H9 (cell line): ENCODE results near the gene LMX1B. TPM values are rescaled to one million over a fixed set of nuclear protein-coding genes. Genes with fewer than 3 reads are reported as not detected.

Experiments
- DNase-seq: peaks from one replicate; pipeline ENCODE4 v3.0.0-alpha.2; 2017
- H2AFZ ChIP-seq: one replicate; pipeline ENCODE4 v1.6.1; 2013; ENCODE audit warnings: mild to moderate bottlenecking, low read length, control low read depth, moderate library complexity
- H2AK5ac ChIP-seq: 2 replicates; pipeline ENCODE4 v1.6.1; 2013; ENCODE audit warnings: low read length, control low read depth, mixed read lengths; ENCODE audit not compliant: insufficient read length
- H2BK120ac ChIP-seq: one replicate; pipeline ENCODE4 v1.6.1; 2013; ENCODE audit warnings: low read depth, mild to moderate bottlenecking, low read length, control low read depth, inconsistent platforms; ENCODE audit not compliant: poor library complexity, severe bottlenecking
- H2BK12ac ChIP-seq: 2 replicates; pipeline ENCODE4 v1.6.1; 2013; ENCODE audit warnings: low read length, control low read depth, mixed read lengths, low read depth; ENCODE audit not compliant: insufficient read length
- H2BK15ac ChIP-seq: 2 replicates; pipeline ENCODE4 v1.6.1; 2013; ENCODE audit warnings: low read depth, low read length, control low read depth
- H2BK20ac ChIP-seq: one replicate; pipeline ENCODE4 v1.6.1; 2013; ENCODE audit warnings: low read depth, mild to moderate bottlenecking, low read length, control low read depth, inconsistent platforms; ENCODE audit not compliant: poor library complexity, severe bottlenecking
- H2BK5ac ChIP-seq: 2 replicates; pipeline ENCODE4 v1.6.1; 2013; ENCODE audit warnings: low read length, control low read depth, mixed read lengths; ENCODE audit not compliant: insufficient read length
- H3K14ac ChIP-seq: 2 replicates; pipeline ENCODE4 v1.6.1; 2013; ENCODE audit warnings: low read length, control low read depth; ENCODE audit not compliant: insufficient read depth
- H3K18ac ChIP-seq: 2 replicates; pipeline ENCODE4 v1.6.1; 2013; ENCODE audit warnings: low read depth, mild to moderate bottlenecking, mixed read lengths, low read length, control low read depth; ENCODE audit not compliant: insufficient read length
- H3K23ac ChIP-seq: 2 replicates; pipeline ENCODE4 v1.6.1; 2013; ENCODE audit warnings: low read length, control low read depth, mixed read lengths, low read depth; ENCODE audit not compliant: insufficient read length
- H3K23me2 ChIP-seq: 2 replicates; pipeline ENCODE4 v1.6.1; 2013; ENCODE audit warnings: low read depth, mild to moderate bottlenecking, mixed read lengths, low read length, control low read depth; ENCODE audit not compliant: insufficient read length, poor library complexity, severe bottlenecking
- H3K27ac ChIP-seq: 2 replicates; pipeline ENCODE4 v1.5.1; 2013; ENCODE audit warnings: low read length, control low read depth, mixed read lengths, low read depth; ENCODE audit not compliant: insufficient read length
- H3K27me3 ChIP-seq: 2 replicates; pipeline ENCODE4 v1.6.1; 2013; ENCODE audit warnings: low read length, control low read depth, inconsistent platforms; ENCODE audit not compliant: insufficient read depth
- H3K4ac ChIP-seq: 2 replicates; pipeline ENCODE4 v1.6.1; 2013; ENCODE audit warnings: low read depth, mild to moderate bottlenecking, control low read depth, inconsistent platforms, low read length, moderate library complexity
- H3K4me1 ChIP-seq: 2 replicates; pipeline ENCODE4 v1.6.1; 2013; ENCODE audit warnings: low read length, control low read depth, inconsistent platforms; ENCODE audit not compliant: insufficient read depth
- H3K4me2 ChIP-seq: 2 replicates; pipeline ENCODE4 v1.6.1; 2013; ENCODE audit warnings: low read length, control low read depth, mixed read lengths; ENCODE audit not compliant: insufficient read length, insufficient read depth
- H3K56ac ChIP-seq: 2 replicates; pipeline ENCODE4 v1.6.1; 2013; ENCODE audit warnings: low read depth, mild to moderate bottlenecking, mixed read lengths, low read length, control low read depth; ENCODE audit not compliant: insufficient read length
- H3K79me1 ChIP-seq: 2 replicates; pipeline ENCODE4 v1.6.1; 2013; ENCODE audit warnings: low read depth, mild to moderate bottlenecking, moderate library complexity, low read length, control low read depth, inconsistent platforms; ENCODE audit not compliant: insufficient read depth, poor library complexity, severe bottlenecking
- H3K79me2 ChIP-seq: 2 replicates; pipeline ENCODE4 v1.6.1; 2013; ENCODE audit warnings: low read length, control low read depth, inconsistent platforms; ENCODE audit not compliant: insufficient read depth
- H3K9ac ChIP-seq: 2 replicates; pipeline ENCODE4 v1.6.1; 2013; ENCODE audit warnings: low read length, control low read depth, mixed read lengths; ENCODE audit not compliant: insufficient read length; ENCODE audit errors: extremely low read depth
- H3K9me3 ChIP-seq: one replicate; pipeline ENCODE4 v1.6.1; 2013; ENCODE audit warnings: low read depth, low read length, inconsistent platforms; ENCODE audit not compliant: control insufficient read depth
- H3T11ph ChIP-seq: one replicate; pipeline ENCODE4 v1.6.1; 2013; ENCODE audit warnings: mild to moderate bottlenecking, low read length, control low read depth, inconsistent platforms
- H4K20me1 ChIP-seq: one replicate; pipeline ENCODE4 v1.6.1; 2013; ENCODE audit not compliant: control insufficient read depth, insufficient read length, insufficient read depth
- H4K5ac ChIP-seq: 2 replicates; pipeline ENCODE4 v1.6.1; 2013; ENCODE audit warnings: low read depth, mild to moderate bottlenecking, mixed read lengths, low read length, control low read depth; ENCODE audit not compliant: insufficient read length
- H4K8ac ChIP-seq: replicated peaks from 2 replicates; pipeline ENCODE4 v1.6.1; 2013; ENCODE audit warnings: low read length, control low read depth, mixed read lengths, low read depth; ENCODE audit not compliant: insufficient read length
- H4K91ac ChIP-seq: 2 replicates; pipeline ENCODE4 v1.6.1; 2013; ENCODE audit warnings: low read depth, mild to moderate bottlenecking, moderate library complexity, mixed read lengths, low read length, control low read depth; ENCODE audit not compliant: insufficient read length
- H3K27ac Mint-ChIP-seq, 3 experiments: 2 replicates in 2 of 3; 3 replicates in 1 of 3; pipeline ENCODE4 v1.8.0; 2020 to 2021; ENCODE audit warnings: mixed read lengths in 3 of 3, mild to moderate bottlenecking in 1 of 3, moderate library complexity in 1 of 3
- H3K27me3 Mint-ChIP-seq: 2 replicates; pipeline ENCODE4 v1.8.0; 2021; ENCODE audit warnings: low read depth, mild to moderate bottlenecking, moderate library complexity, mixed read lengths
- H3K36me3 Mint-ChIP-seq, 3 experiments: 2 replicates in 2 of 3; 3 replicates in 1 of 3; pipeline ENCODE4 v1.8.0; 2020 to 2021; ENCODE audit warnings: low read depth in 3 of 3, mixed read lengths in 3 of 3; ENCODE audit not compliant: insufficient read depth in 1 of 3
- H3K4me1 Mint-ChIP-seq, 2 experiments: 2 replicates each; pipeline ENCODE4 v1.8.0; 2020; ENCODE audit warnings: mixed read lengths in 2 of 2
- H3K4me3 Mint-ChIP-seq, 2 experiments: 2 replicates in 1 of 2; 3 replicates in 1 of 2; pipeline ENCODE4 v1.8.0; 2020 to 2021; ENCODE audit warnings: mild to moderate bottlenecking in 2 of 2, mixed read lengths in 2 of 2, moderate library complexity in 1 of 2
- H3K9me3 Mint-ChIP-seq, 2 experiments: 2 replicates in 1 of 2; 3 replicates in 1 of 2; pipeline ENCODE4 v1.8.0; 2020; ENCODE audit warnings: mild to moderate bottlenecking in 2 of 2, mixed read lengths in 2 of 2, moderate library complexity in 1 of 2
- WGBS: extraction: QIAGEN DNeasy Blood & Tissue Kit; methylation state at CpG from one replicate; pipeline ENCODE4 v1.1.7; 2013; ENCODE audit warnings: missing lambda C conversion rate, low lambda C conversion rate, mixed read lengths; ENCODE audit not compliant: insufficient read length; ENCODE audit errors: extremely low coverage; 5-methylcytosine and 5-hydroxymethylcytosine counted together
- total RNA-seq: library from RNA; stranded (reverse); gene quantifications from 2 replicates; pipeline ENCODE4 v1.2.1, GENCODE V29; 2021
- TF ChIP-seq, protein P1 (sequence below): fragments of 200-600 bp; sonication (generic); conservative IDR thresholded peaks from 3 replicates; pipeline ENCODE4 v1.8.0; 2021; ENCODE audit warnings: antibody characterized with exemption, mild to moderate bottlenecking

LMX1B gene
- total RNA-seq, 1 experiment from 2014 or later, result 0.85 TPM

DNA sequence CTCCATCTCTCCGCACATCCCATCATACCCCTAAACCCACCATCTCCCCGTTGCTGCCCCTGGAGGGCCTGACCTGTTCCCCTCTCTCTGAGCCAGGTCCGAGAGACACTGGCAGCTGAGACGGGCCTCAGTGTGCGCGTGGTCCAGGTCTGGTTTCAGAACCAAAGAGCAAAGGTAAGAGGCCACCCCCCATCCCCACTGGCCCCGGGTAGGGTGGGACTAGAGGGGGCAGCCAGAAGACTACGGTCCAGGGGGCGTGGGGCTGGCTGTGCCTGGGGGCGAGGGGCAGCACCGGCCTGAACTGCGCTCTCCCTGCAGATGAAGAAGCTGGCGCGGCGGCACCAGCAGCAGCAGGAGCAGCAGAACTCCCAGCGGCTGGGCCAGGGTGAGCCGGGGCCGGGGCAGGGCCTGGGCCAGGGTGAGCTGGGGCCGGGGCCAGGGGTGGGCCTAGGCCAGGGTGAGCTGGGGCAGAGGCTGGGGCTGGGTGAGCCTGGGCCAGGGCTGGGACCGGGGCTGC lies 79.8 kb downstream of the LMX1B start:
- Histone ChIP-seq H2AK5ac (no peak overlapping the region), H3K56ac (no peak overlapping the region), H2BK5ac (no peak overlapping the region), H3K23me2 (no peaks in the 10 kb centered on the region), H4K8ac (no peak overlapping the region), H3T11ph (no peak overlapping the region), H4K5ac (no peak overlapping the region), H3K27ac (no peak overlapping the region), H3K9ac (no peak overlapping the region), H3K18ac (no peak overlapping the region), H3K27me3 (no peaks in the 10 kb centered on the region), H3K79me2 (no peaks in the 10 kb centered on the region), H3K79me1 (no peaks in the 10 kb centered on the region), H3K4me1 (no peaks in the 10 kb centered on the region), H3K23ac (no peak overlapping the region), H2BK12ac (no peak overlapping the region), H2BK120ac (no peak overlapping the region), H3K9me3 (no peaks in the 10 kb centered on the region), H2AFZ (no peak overlapping the region), H3K4me2 (no peak overlapping the region), H3K14ac (no peak overlapping the region), H4K91ac (no peak overlapping the region), H4K20me1 (no peaks in the 10 kb centered on the region), H2BK20ac (no peak overlapping the region), H3K4ac (no peak overlapping the region), H2BK15ac (no peak overlapping the region)
- no CpG with 5 or more reads among the region's 20 CpGs for WGBS
- no peak overlapping the region for H3K4me3 Mint-ChIP-seq
- TF ChIP-seq, protein P1, sequence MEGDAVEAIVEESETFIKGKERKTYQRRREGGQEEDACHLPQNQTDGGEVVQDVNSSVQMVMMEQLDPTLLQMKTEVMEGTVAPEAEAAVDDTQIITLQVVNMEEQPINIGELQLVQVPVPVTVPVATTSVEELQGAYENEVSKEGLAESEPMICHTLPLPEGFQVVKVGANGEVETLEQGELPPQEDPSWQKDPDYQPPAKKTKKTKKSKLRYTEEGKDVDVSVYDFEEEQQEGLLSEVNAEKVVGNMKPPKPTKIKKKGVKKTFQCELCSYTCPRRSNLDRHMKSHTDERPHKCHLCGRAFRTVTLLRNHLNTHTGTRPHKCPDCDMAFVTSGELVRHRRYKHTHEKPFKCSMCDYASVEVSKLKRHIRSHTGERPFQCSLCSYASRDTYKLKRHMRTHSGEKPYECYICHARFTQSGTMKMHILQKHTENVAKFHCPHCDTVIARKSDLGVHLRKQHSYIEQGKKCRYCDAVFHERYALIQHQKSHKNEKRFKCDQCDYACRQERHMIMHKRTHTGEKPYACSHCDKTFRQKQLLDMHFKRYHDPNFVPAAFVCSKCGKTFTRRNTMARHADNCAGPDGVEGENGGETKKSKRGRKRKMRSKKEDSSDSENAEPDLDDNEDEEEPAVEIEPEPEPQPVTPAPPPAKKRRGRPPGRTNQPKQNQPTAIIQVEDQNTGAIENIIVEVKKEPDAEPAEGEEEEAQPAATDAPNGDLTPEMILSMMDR, result no peak
- no peak overlapping the region for H3K27ac Mint-ChIP-seq
- peak; percentile 19 for DNase-seq
- peaks cover 11 to 29% of the 10 kb centered on the region in 2 experiments for H3K4me1 Mint-ChIP-seq
- H3K27me3 Mint-ChIP-seq, result peaks cover 77% of the 10 kb centered on the region
- H3K36me3 Mint-ChIP-seq, result no peaks in the 10 kb centered on the region
- H3K9me3 Mint-ChIP-seq, result no peaks in the 10 kb centered on the region
